GM21786 (cell line): Measurements from ENCODE around the gene FHIT.

Experiments used
- ATAC-seq: cut with Tn5 transposase; IDR thresholded peaks from one replicate; pipeline ENCODE4 v1.9.1; 2021; ENCODE audit not compliant: unreplicated experiment

FHIT gene

GRCh38 chr3:60528651-60529050, 722.6 kb downstream of the FHIT start:
- no peak for ATAC-seq

- ATAC-seq: no peak
These were observed 727.7 kb downstream of the FHIT start for GRCh38 chr3:60523536-60523935.

GRCh38 chr3:60517134-60517533, 734.1 kb downstream of the FHIT start:
- no peak for ATAC-seq

GRCh38 chr3:60514866-60515265, 736.4 kb downstream of the FHIT start:
- no peak for ATAC-seq

- ATAC-seq: no peak
These were observed 737.1 kb downstream of the FHIT start for GRCh38 chr3:60514085-60514649.

- no peak for ATAC-seq
These were observed 738.0 kb downstream of the FHIT start for GRCh38 chr3:60513241-60513640.

GRCh38 chr3:60512506-60512905, 738.7 kb downstream of the FHIT start:
- ATAC-seq: no peak

- ATAC-seq: no peak
These were observed 741.8 kb downstream of the FHIT start for GRCh38 chr3:60509471-60509870.

- ATAC-seq: no peak
These were observed 746.3 kb downstream of the FHIT start for GRCh38 chr3:60504827-60505457.

GRCh38 chr3:60501314-60501713, 749.9 kb downstream of the FHIT start:
- no peak for ATAC-seq

GRCh38 chr3:60497902-60498301, 753.4 kb downstream of the FHIT start:
- no peak for ATAC-seq

GRCh38 chr3:60490992-60491391, 760.3 kb downstream of the FHIT start:
- ATAC-seq: no peak

GRCh38 chr3:60475096-60475495, 776.2 kb downstream of the FHIT start:
- no peak for ATAC-seq

- no peak for ATAC-seq
These were observed 781.8 kb downstream of the FHIT start for GRCh38 chr3:60469481-60469880.

- no peak for ATAC-seq
These were observed 787.6 kb downstream of the FHIT start for GRCh38 chr3:60463685-60464084.

GRCh38 chr3:60461267-60461666, 790.0 kb downstream of the FHIT start:
- ATAC-seq: no peak

- ATAC-seq: no peak
These were observed 795.1 kb downstream of the FHIT start for GRCh38 chr3:60456180-60456579.

GRCh38 chr3:60453326-60453725, 797.9 kb downstream of the FHIT start:
- no peak for ATAC-seq

- ATAC-seq: no peak
These were observed 802.6 kb downstream of the FHIT start for GRCh38 chr3:60448696-60449095.

- no peak for ATAC-seq
These were observed 805.8 kb downstream of the FHIT start for GRCh38 chr3:60445446-60445845.

GRCh38 chr3:60444898-60445437, 806.3 kb downstream of the FHIT start:
- no peak for ATAC-seq

- no peak for ATAC-seq
These were observed 810.4 kb downstream of the FHIT start for GRCh38 chr3:60440869-60441268.
